ENCODE measurements around the gene PTPN6. TPM values are rescaled to one million over a fixed set of nuclear protein-coding genes. Genes with fewer than 3 reads are reported as not detected.
A peak's percentile ranks its signal among the peaks of the same experiment; 100 is the strongest.

Gene PTPN6
- total and polyA plus RNA-seq, 7 experiments from 2014 or later, result 141 to 390 (median 242) TPM

GRCh38 chr12:6952121-6952862, 1.1 kb downstream of the PTPN6 start:
- Mint-ChIP-seq H3K4me3 (peak overlapping the region; percentile 93 to 100 (median 98)), H3K27ac (peak overlapping the region; percentile 83 to 100 (median 97)), H3K27me3 (no peaks in the 10 kb centered on the region), H3K4me1 (peaks cover 56 to 82% (median 72%) of the 10 kb centered on the region in 7 donors), H3K36me3 (peaks cover 5 to 45% (median 11%) of the 10 kb centered on the region in 5 donors), H3K9me3 (no peaks in the 10 kb centered on the region)
- peak overlapping the region; percentile 95 for H3K27ac ChIP-seq (ENCODE audit: low read depth, low read length)
- peaks cover 70 to 84% of the 10 kb centered on the region in 2 donors for H3K4me1 ChIP-seq (ENCODE audit: control insufficient read depth in 2 of 2, insufficient read depth in 2 of 2, low read length in 2 of 2)
- H3K27me3 ChIP-seq (ENCODE audit: control insufficient read depth in 2 of 2, insufficient read depth in 2 of 2, low read length in 2 of 2), result no peaks in the 10 kb centered on the region
- POLR2A ChIA-PET, result interaction anchor here (0.9 to 21.6 kb wide), 7 partner anchors 8 to 101 kb away, joined by 4 to 1270 read pairs (median 21); partner anchors contain the start of genes ATN1, C12orf57, CDCA3 and EMG1
- ATAC-seq, result no peak
- DNase-seq, result peak in 1 of 9 donors; percentile 23
- H3K36me3 ChIP-seq (ENCODE audit: control insufficient read depth in 2 of 3, insufficient read depth in 3 of 3, low read length in 3 of 3), result peaks cover 0 to 52% (median 14%) of the 10 kb centered on the region in 3 experiments
- CTCF ChIA-PET, result interaction anchor here (0.6 to 11.7 kb wide), 6 partner anchors 8 to 156 kb away, joined by 3 to 460 read pairs (median 6); partner anchors contain the start of genes C12orf57, RNU7-1 and SPSB2
- H3K9me3 ChIP-seq (ENCODE audit: control insufficient read depth in 2 of 3, low read length in 3 of 3), result no peaks in the 10 kb centered on the region
- H3K4me3 ChIP-seq (ENCODE audit: low read length), result peak overlapping the region; percentile 92
- intact Hi-C loops (cut with micrococcal nuclease), result loop anchor here (1.0 to 10.0 kb wide), 6 partner anchors 8 to 460 kb away; partner anchors contain the start of genes C12orf57 (in 1 of the 2), CHD4 (in 1 of the 2), ENO2 (in 1 of the 2) and MRPL51 (in 1 of the 2)

DNA sequence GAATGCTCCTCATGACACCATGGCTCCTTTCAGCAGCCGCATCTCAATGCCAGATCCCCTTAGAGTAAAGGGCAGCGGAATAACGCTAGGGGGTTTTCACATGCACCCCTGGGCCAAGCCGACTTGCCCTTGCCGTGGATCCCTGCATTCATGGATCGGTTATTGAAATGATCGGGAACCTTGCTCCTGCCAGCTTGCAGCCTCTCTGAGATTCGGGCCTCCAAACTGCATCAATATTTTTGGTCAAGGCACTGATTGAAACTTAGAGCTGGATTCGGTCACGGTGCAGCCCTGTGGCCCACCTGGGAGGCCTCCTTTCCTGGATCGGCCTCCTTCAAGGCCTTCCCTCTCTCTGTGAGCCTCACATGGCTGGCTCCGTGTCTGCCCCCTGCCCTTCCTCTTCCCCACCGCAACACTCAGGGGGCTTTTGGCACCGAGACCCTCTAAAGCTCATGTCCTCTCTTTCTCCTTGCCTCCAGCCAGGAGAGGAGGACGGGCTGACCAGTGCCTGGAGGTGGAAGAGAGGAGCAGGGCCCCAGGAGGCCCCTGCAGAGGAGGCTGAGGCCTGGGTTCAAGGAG, 1.8 kb downstream of the PTPN6 start:
- H3K36me3 Mint-ChIP-seq, result peaks cover 5 to 45% (median 11%) of the 10 kb centered on the region in 5 donors
- Histone ChIP-seq H3K36me3 (ENCODE audit: control insufficient read depth in 2 of 3, insufficient read depth in 3 of 3, low read length in 3 of 3) (peaks cover 3 to 59% (median 19%) of the 10 kb centered on the region in 3 experiments), H3K4me3 (ENCODE audit: low read length) (peak overlapping the region; percentile 92), H3K27ac (ENCODE audit: low read depth, low read length) (peak overlapping the region; percentile 95), H3K9me3 (ENCODE audit: control insufficient read depth in 2 of 3, low read length in 3 of 3) (no peaks in the 10 kb centered on the region), H3K27me3 (ENCODE audit: control insufficient read depth in 2 of 2, insufficient read depth in 2 of 2, low read length in 2 of 2) (no peaks in the 10 kb centered on the region), H3K4me1 (ENCODE audit: control insufficient read depth in 2 of 2, insufficient read depth in 2 of 2, low read length in 2 of 2) (peaks cover 70 to 84% of the 10 kb centered on the region in 2 donors)
- DNase-seq (peak in 1 of 9 donors; percentile 23), ATAC-seq (no peak)
- intact Hi-C loops (cut with micrococcal nuclease), result loop anchor here (1.0 to 10.0 kb wide), 7 partner anchors 8 to 461 kb away; partner anchors contain the start of genes C12orf57 (in 2 of the 2), CHD4 (in 1 of the 2), EMG1 (in 1 of the 2) and ENO2 (in 1 of the 2)
- no peaks in the 10 kb centered on the region for H3K9me3 Mint-ChIP-seq
- H3K27ac Mint-ChIP-seq, result peak overlapping the region; percentile 83 to 100 (median 97)
- CTCF ChIA-PET, result interaction anchor here (0.6 to 11.7 kb wide), 5 partner anchors 9 to 79 kb away, joined by 3 to 460 read pairs (median 7); partner anchors contain the start of genes C12orf57, RNU7-1 and SPSB2
- peaks cover 54 to 83% (median 72%) of the 10 kb centered on the region in 7 donors for H3K4me1 Mint-ChIP-seq
- no peaks in the 10 kb centered on the region for H3K27me3 Mint-ChIP-seq
- H3K4me3 Mint-ChIP-seq, result peak overlapping the region; percentile 93 to 100 (median 98)
- POLR2A ChIA-PET, result interaction anchor here (0.9 to 21.6 kb wide), 6 partner anchors 7 to 80 kb away, joined by 4 to 1270 read pairs (median 31); partner anchors contain the start of genes ATN1, C12orf57, EMG1 and PHB2

GRCh38 chr12:6953442-6954315, 2.5 kb downstream of the PTPN6 start:
- Histone ChIP-seq H3K27me3 (ENCODE audit: control insufficient read depth in 2 of 2, insufficient read depth in 2 of 2, low read length in 2 of 2) (no peaks in the 10 kb centered on the region), H3K4me3 (ENCODE audit: low read length) (peak overlapping the region; percentile 92), H3K9me3 (ENCODE audit: control insufficient read depth in 2 of 3, low read length in 3 of 3) (no peaks in the 10 kb centered on the region), H3K27ac (ENCODE audit: low read depth, low read length) (peak overlapping the region; percentile 95), H3K36me3 (ENCODE audit: control insufficient read depth in 2 of 3, insufficient read depth in 3 of 3, low read length in 3 of 3) (peaks cover 5 to 65% (median 20%) of the 10 kb centered on the region in 3 experiments), H3K4me1 (ENCODE audit: control insufficient read depth in 2 of 2, insufficient read depth in 2 of 2, low read length in 2 of 2) (peaks cover 70 to 84% of the 10 kb centered on the region in 2 donors)
- H3K4me1 Mint-ChIP-seq, result peaks cover 54 to 85% (median 72%) of the 10 kb centered on the region in 7 donors
- ATAC-seq, result peak; percentile 56
- ChIA-PET CTCF (interaction anchor here (1.0 to 11.7 kb wide), 6 partner anchors 8 to 84 kb away, joined by 3 to 460 read pairs (median 6); partner anchors contain the start of genes C12orf57 and RNU7-1), POLR2A (interaction anchor here (0.7 to 21.6 kb wide), 7 partner anchors 7 to 23 kb away, joined by 3 to 1270 read pairs (median 41); partner anchors contain the start of genes ATN1, C12orf57, EMG1 and PHB2)
- peak overlapping the region; percentile 93 to 100 (median 98) for H3K4me3 Mint-ChIP-seq
- H3K9me3 Mint-ChIP-seq, result no peaks in the 10 kb centered on the region
- H3K27ac Mint-ChIP-seq, result peak overlapping the region; percentile 83 to 100 (median 97)
- peak in 8 of 9 donors; percentile 65 to 92 (median 74) for DNase-seq
- intact Hi-C loops (cut with micrococcal nuclease), result loop anchor here (1.0 to 10.0 kb wide), 7 partner anchors 8 to 461 kb away; partner anchors contain the start of genes C12orf57 (in 1 of the 2), CHD4 (in 1 of the 2), EMG1 (in 1 of the 2) and ENO2 (in 1 of the 2)
- H3K36me3 Mint-ChIP-seq, result peaks cover 10 to 48% (median 16%) of the 10 kb centered on the region in 5 donors
- no peaks in the 10 kb centered on the region for H3K27me3 Mint-ChIP-seq

GRCh38 chr12:6954316-6955107, 3.4 kb downstream of the PTPN6 start:
- peaks cover 5 to 65% (median 20%) of the 10 kb centered on the region in 3 experiments for H3K36me3 ChIP-seq (ENCODE audit: control insufficient read depth in 2 of 3, insufficient read depth in 3 of 3, low read length in 3 of 3)
- peaks cover 70 to 84% of the 10 kb centered on the region in 2 donors for H3K4me1 ChIP-seq (ENCODE audit: control insufficient read depth in 2 of 2, insufficient read depth in 2 of 2, low read length in 2 of 2)
- H3K9me3 ChIP-seq (ENCODE audit: control insufficient read depth in 2 of 3, low read length in 3 of 3), result no peaks in the 10 kb centered on the region
- Mint-ChIP-seq H3K27me3 (no peaks in the 10 kb centered on the region), H3K9me3 (no peaks in the 10 kb centered on the region), H3K4me1 (peaks cover 54 to 86% (median 72%) of the 10 kb centered on the region in 7 donors), H3K4me3 (peak overlapping the region; percentile 93 to 100 (median 98)), H3K36me3 (peaks cover 11 to 56% (median 23%) of the 10 kb centered on the region in 5 donors), H3K27ac (peak overlapping the region; percentile 83 to 100 (median 97))
- no peak for ATAC-seq
- H3K27me3 ChIP-seq (ENCODE audit: control insufficient read depth in 2 of 2, insufficient read depth in 2 of 2, low read length in 2 of 2), result no peaks in the 10 kb centered on the region
- peak overlapping the region; percentile 92 for H3K4me3 ChIP-seq (ENCODE audit: low read length)
- ChIA-PET POLR2A (interaction anchor here (0.7 to 13.5 kb wide), 5 partner anchors 9 to 64 kb away, joined by 3 to 1270 read pairs (median 7); partner anchors contain the start of genes C12orf57, LPCAT3, PHB2 and PTPN6), CTCF (interaction anchor here (0.9 to 1.6 kb wide), 5 partner anchors 8 to 85 kb away, joined by 3 to 9 read pairs (median 4); partner anchors contain the start of genes C12orf57 and RNU7-1)
- H3K27ac ChIP-seq (ENCODE audit: low read depth, low read length), result peak overlapping the region; percentile 95
- no peak for DNase-seq
- intact Hi-C loops (cut with micrococcal nuclease), result loop anchor here (5.0 to 10.0 kb wide), 4 partner anchors 42 to 462 kb away; partner anchors contain the start of genes CHD4 (in 1 of the 2), ENO2 (in 1 of the 2), MRPL51 (in 1 of the 2) and NCAPD2 (in 1 of the 2)
